Measurements from ENCODE around the gene FAM110D. TPM values are rescaled to one million over a fixed set of nuclear protein-coding genes. Genes with fewer than 3 reads are reported as not detected.

Gene FAM110D
- total and polyA plus RNA-seq, 2 donors (not counting 1 experiment from before 2014, with no cell fraction given): not detected

DNA sequence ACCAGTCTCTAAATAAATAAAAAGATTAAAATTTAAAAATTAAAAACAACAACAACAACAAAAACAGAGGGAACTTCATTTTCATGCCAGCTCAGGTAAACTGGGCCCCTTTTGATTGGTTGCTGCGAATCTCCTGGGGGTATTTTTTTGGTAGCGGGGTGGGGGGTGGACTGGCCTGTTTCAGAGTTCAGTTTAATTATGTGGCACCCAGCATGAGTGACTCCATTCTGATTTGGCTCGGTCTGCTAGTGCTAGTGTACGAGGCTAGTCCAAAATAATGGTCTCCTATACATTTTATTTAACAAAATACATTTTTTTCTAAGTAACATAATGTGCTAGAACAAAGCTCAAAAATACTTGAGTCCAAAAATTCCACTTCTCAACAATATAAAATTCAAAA is 29.1 kb upstream of the FAM110D start:
- H3K36me3 ChIP-seq (replicated peaks in 1 of 2; ENCODE audit: control extremely low read depth in 1 of 2, control insufficient read depth in 1 of 2, extremely low read depth in 1 of 2, insufficient read depth in 2 of 2, low read length in 1 of 2): no peaks in the 10 kb centered on the region
- H3K4me2 ChIP-seq (replicated peaks; ENCODE audit: low read depth, low read length, poor library complexity, severe bottlenecking): no peak overlapping the region
- no peaks in the 10 kb centered on the region for H3K79me2 ChIP-seq (ENCODE audit: control insufficient read depth, insufficient read depth, low read length)
- 90% methylated on average over 2 of the region's 4 CpGs for WGBS (ENCODE audit: insufficient coverage)
- no peaks in the 10 kb centered on the region for H3K9me3 Mint-ChIP-seq (ENCODE audit: insufficient read depth)
- no peaks in the 10 kb centered on the region for H4K20me1 ChIP-seq (ENCODE audit: control insufficient read depth, insufficient read depth, low read length, poor library complexity, severe bottlenecking)
- intact Hi-C loops (cut with micrococcal nuclease): no loop called here
- ChIA-PET POLR2A (interaction anchor here (0.7 kb wide), 1 partner anchor 8 kb away, joined by 4 read pairs; no protein-coding TSS in a partner anchor), CTCF (interaction anchor here (0.7 to 2.5 kb wide), 4 partner anchors 9 to 287 kb away, joined by 3 to 17 read pairs (median 4); no protein-coding TSS in a partner anchor)
- H3K4me1 ChIP-seq (ENCODE audit: control insufficient read depth in 2 of 2, insufficient read depth in 2 of 2, low read length in 2 of 2): peaks cover 18 to 21% of the 10 kb centered on the region in 2 donors
- no peak for ATAC-seq (ENCODE audit: low read depth)
- peaks cover 9% of the 10 kb centered on the region for H3K27me3 Mint-ChIP-seq
- H2AFZ ChIP-seq (ENCODE audit: insufficient read depth, low read depth, low read length, poor library complexity, severe bottlenecking): no peak overlapping the region
- no peak overlapping the region for H3K9ac ChIP-seq (ENCODE audit: low read length)
- H3K4me3 ChIP-seq (ENCODE audit: control extremely low read depth in 1 of 5, extremely low read depth in 1 of 5, insufficient read depth in 1 of 5, low read depth in 2 of 5, low read length in 4 of 5): no peak overlapping the region
- peaks cover 21% of the 10 kb centered on the region for H3K4me1 Mint-ChIP-seq
- no peak overlapping the region for H3K27ac ChIP-seq (ENCODE audit: low read length in 2 of 2)
- no peak for DNase-seq
- peaks cover 0 to 11% (median 3%) of the 10 kb centered on the region in 4 experiments for H3K27me3 ChIP-seq (replicated peaks in 1 of 4; ENCODE audit: control extremely low read depth in 1 of 4, control insufficient read depth in 3 of 4, insufficient read depth in 4 of 4, low read length in 3 of 4)
- no peak overlapping the region for H3K4me3 Mint-ChIP-seq
- H3K27ac Mint-ChIP-seq: no peak overlapping the region
- TF ChIP-seq, protein P1, sequence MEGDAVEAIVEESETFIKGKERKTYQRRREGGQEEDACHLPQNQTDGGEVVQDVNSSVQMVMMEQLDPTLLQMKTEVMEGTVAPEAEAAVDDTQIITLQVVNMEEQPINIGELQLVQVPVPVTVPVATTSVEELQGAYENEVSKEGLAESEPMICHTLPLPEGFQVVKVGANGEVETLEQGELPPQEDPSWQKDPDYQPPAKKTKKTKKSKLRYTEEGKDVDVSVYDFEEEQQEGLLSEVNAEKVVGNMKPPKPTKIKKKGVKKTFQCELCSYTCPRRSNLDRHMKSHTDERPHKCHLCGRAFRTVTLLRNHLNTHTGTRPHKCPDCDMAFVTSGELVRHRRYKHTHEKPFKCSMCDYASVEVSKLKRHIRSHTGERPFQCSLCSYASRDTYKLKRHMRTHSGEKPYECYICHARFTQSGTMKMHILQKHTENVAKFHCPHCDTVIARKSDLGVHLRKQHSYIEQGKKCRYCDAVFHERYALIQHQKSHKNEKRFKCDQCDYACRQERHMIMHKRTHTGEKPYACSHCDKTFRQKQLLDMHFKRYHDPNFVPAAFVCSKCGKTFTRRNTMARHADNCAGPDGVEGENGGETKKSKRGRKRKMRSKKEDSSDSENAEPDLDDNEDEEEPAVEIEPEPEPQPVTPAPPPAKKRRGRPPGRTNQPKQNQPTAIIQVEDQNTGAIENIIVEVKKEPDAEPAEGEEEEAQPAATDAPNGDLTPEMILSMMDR (IDR thresholded peaks at IDR 0.05): no peak
- TF ChIP-seq EZH2 (IDR thresholded peaks at IDR 0.05; ENCODE audit: borderline replicate concordance, insufficient read depth, low read depth, low read length, poor library complexity, severe bottlenecking): no peak
- H3K9me3 ChIP-seq (ENCODE audit: control extremely low read depth in 1 of 3, control insufficient read depth in 2 of 3, insufficient read depth in 1 of 3, low read length in 2 of 3): peaks cover 0 to 4% (median 0%) of the 10 kb centered on the region in 3 donors

DNA sequence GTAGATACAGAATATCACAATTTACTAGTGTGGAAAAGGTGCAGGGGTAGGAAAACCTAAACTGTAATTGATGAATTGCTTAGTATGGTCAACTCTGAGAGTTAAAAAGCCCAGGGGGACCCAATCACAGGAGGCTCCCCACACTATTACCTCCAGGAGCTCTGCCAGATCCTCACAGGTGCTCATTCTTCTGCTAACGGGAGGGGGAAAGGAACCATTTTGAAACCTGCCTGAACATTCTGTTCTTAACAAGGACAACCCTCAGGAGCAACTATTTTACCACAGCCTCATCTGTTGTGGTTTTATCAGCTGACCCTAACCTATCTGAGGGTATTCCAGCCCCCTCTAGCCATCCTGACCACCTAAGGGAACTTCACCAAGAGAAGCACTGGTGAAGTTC is 28.2 kb upstream of the FAM110D start:
- H3K9me3 Mint-ChIP-seq (ENCODE audit: insufficient read depth): no peaks in the 10 kb centered on the region
- H3K9ac ChIP-seq (ENCODE audit: low read length): no peak overlapping the region
- no peak overlapping the region for H3K27ac Mint-ChIP-seq

More for the DNA sequence above, 28.2 kb upstream of the FAM110D start:
- DNase-seq (no peak), ATAC-seq (ENCODE audit: low read depth) (no peak)
- TF ChIP-seq EZH2 (IDR thresholded peaks at IDR 0.05; ENCODE audit: borderline replicate concordance, insufficient read depth, low read depth, low read length, poor library complexity, severe bottlenecking): no peak
- TF ChIP-seq, protein P1 (IDR thresholded peaks at IDR 0.05): no peak
- intact Hi-C loops (cut with micrococcal nuclease): no loop called here
- peaks cover 0 to 4% (median 2%) of the 10 kb centered on the region in 3 donors for H3K9me3 ChIP-seq (ENCODE audit: control extremely low read depth in 1 of 3, control insufficient read depth in 2 of 3, insufficient read depth in 1 of 3, low read length in 2 of 3)
- H3K4me3 Mint-ChIP-seq: no peak overlapping the region
- H3K4me1 ChIP-seq (ENCODE audit: control insufficient read depth in 2 of 2, insufficient read depth in 2 of 2, low read length in 2 of 2): peaks cover 18 to 21% of the 10 kb centered on the region in 2 donors
- POLR2A ChIA-PET: no interaction called here
- no peaks in the 10 kb centered on the region for H4K20me1 ChIP-seq (ENCODE audit: control insufficient read depth, insufficient read depth, low read length, poor library complexity, severe bottlenecking)
- H2AFZ ChIP-seq (ENCODE audit: insufficient read depth, low read depth, low read length, poor library complexity, severe bottlenecking): no peak overlapping the region
- no peak overlapping the region for H3K4me2 ChIP-seq (replicated peaks; ENCODE audit: low read depth, low read length, poor library complexity, severe bottlenecking)
- H3K4me3 ChIP-seq (ENCODE audit: control extremely low read depth in 1 of 5, extremely low read depth in 1 of 5, insufficient read depth in 1 of 5, low read depth in 2 of 5, low read length in 4 of 5): no peak overlapping the region
- peaks cover 9% of the 10 kb centered on the region for H3K27me3 Mint-ChIP-seq
- H3K4me1 Mint-ChIP-seq: peaks cover 21% of the 10 kb centered on the region
- WGBS (ENCODE audit: insufficient coverage): no CpG with 5 or more reads among the region's 1 CpG
- CTCF ChIA-PET: interaction anchor here (0.9 to 2.5 kb wide), 2 partner anchors 14 to 286 kb away, joined by 3 to 17 read pairs; no protein-coding TSS in a partner anchor
- H3K79me2 ChIP-seq (ENCODE audit: control insufficient read depth, insufficient read depth, low read length): no peaks in the 10 kb centered on the region
- no peaks in the 10 kb centered on the region for H3K36me3 ChIP-seq (replicated peaks in 1 of 2; ENCODE audit: control extremely low read depth in 1 of 2, control insufficient read depth in 1 of 2, extremely low read depth in 1 of 2, insufficient read depth in 2 of 2, low read length in 1 of 2)
- H3K27me3 ChIP-seq (replicated peaks in 1 of 4; ENCODE audit: control extremely low read depth in 1 of 4, control insufficient read depth in 3 of 4, insufficient read depth in 4 of 4, low read length in 3 of 4): peaks cover 0 to 11% (median 3%) of the 10 kb centered on the region in 4 experiments
- no peak overlapping the region for H3K27ac ChIP-seq (ENCODE audit: low read length in 2 of 2)

All from B cell (primary cell).